ENCODE results near the gene YWHAH.
"Not testable (repeated sequence)": the region's sequence is repeated elsewhere in the genome, so short reads cannot be mapped to it uniquely, and the experiment has no call there.

The YWHAH gene

DNA sequence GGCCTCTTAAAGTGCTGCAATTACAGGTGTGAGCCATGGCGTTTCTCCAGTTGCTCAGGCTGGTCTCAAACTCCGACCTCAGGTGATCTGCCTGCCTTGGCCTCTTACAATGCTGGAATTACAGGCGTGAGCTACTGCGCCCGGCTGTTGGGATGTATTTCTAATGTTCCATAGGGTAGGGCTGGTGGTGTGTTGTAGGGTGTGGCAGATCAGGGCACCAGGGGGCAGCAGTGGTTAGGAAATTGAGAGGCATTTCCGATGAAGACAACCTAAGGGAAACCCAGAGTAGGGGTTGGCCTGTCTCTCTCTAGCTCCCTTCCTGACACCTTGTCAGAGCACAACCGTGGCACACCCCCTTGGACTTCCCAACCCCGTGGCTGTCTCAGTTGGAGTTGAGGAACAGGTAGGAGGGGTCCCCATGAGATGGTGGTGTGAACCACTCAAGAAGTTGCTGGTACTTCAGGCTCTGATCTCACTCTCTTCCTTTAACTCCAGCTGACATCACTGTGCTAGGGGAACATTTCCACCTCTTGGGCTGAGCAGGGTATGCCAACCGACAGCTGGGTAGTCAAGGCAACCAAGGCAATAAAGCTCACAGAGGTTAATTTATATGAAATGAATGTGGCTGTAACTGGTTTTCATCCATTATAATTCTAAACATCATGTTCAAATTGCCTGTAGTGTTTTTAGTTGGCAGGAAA, 33.0 kb downstream of the YWHAH start:
- DNase-seq (ENCODE audit: low read depth in 2 of 2, low spot score in 1 of 2) = peak; percentile 37 to 61

- DNase-seq (ENCODE audit: low read depth in 2 of 2, low spot score in 1 of 2) = no peak
Observed at GRCh38 chr22:31977939-31978338, 33.6 kb downstream of the YWHAH start.

GRCh38 chr22:31980628-31981027, 36.3 kb downstream of the YWHAH start:
- no peak for DNase-seq (ENCODE audit: low read depth in 2 of 2, low spot score in 1 of 2)

DNA sequence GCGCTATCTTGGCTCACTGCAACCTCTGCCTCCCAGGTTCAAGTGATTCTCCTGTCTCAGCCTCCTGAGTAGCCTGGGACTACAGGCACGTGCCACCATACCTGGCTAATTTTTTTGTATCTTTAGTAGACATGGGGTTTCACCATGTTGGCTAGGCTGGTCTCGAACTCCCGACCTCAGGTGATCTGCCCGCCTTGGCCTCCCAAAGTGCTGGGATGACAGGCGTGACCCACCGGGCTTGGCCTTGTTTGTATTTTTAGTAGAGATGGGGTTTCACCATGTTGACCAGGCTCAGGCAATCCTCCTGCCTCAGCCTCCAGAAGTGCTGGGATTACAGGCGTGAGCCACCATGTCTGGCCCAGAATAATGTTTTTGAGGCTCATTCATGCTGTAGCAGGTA, 37.6 kb downstream of the YWHAH start:
- not testable (repeated sequence) for DNase-seq (ENCODE audit: low read depth in 2 of 2, low spot score in 1 of 2)

DNA sequence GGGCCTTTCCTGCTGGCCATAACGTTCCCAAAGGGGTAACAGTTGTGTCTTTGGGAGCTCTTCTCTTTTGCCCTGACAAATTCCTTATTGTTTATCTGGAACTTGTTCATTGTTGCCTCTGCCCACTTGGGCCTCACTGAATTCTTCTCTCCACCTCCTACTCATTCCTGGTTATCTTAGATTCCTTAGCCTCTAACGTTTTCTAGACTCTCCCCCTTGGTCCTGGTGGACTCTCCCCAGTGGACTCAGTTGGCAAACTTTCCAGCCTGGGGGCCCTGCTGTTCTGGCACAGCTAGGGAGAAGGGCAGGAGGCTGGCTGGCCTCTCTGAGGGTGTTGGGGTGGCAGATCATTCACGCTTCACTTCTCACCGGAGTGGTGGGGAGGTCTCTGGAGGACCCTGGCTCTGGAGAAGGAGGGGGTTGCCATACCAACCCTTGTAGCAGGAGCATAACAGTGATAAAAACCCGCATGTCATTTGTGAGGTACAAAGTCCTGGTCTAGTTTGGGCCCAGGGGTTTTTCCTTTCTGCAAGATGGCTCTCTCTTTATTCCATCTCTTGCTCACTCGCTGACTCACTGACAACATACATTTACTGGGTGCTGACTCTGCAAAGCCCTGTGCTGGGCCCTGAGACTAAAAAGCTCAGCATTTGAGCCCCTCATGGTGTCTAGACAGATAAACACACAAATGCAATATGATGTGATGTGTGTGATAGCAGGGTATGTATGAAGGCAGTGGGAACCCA, 39.7 kb downstream of the YWHAH start:
- no peak for DNase-seq (ENCODE audit: low read depth in 2 of 2, low spot score in 1 of 2)

DNA sequence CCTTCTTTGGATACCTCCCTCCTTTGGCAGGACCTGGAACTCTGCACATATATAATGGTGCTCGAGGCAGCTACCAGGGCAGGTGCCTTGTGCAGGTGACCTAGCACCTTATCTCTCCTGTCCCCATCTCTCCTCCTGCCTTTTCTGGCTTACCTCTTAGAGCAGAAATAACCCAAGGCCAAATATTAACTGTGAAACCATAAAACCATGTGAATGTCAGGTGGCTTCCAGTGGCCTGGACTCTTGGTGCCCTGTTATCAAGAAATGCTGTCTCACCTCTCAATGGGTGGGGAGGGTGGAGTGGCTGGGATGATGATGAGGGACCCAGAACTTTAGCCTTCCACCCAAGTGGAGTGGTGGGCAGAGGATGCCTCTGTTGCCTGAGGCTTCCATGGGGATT, 42.9 kb downstream of the YWHAH start:
- DNase-seq (ENCODE audit: low read depth in 2 of 2, low spot score in 1 of 2) = no peak

GRCh38 chr22:31991102-31991839, 46.9 kb downstream of the YWHAH start:
- DNase-seq (ENCODE audit: low read depth in 2 of 2, low spot score in 1 of 2) = no peak

- no peak for DNase-seq (ENCODE audit: low read depth in 2 of 2, low spot score in 1 of 2)
Observed at GRCh38 chr22:31995046-31995445, 50.7 kb downstream of the YWHAH start.

DNA sequence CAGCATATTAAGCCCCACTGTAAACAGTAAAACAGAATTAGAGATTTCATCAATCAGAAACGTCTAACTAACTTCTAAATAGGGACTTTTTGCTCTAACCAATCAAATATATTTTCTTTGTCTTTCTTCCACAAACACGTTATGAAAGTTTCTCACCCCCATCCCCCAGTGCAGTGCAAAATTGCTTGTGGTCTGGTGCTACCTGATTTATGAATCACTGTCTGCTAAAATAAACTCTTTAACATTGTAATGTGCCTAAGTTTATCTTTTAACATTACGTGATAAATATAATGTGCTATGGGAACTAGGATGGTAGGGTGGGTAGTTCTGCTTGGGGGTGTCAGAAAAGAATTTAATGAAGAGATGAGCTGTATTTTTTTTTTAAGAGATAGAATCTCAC, 51.5 kb downstream of the YWHAH start:
- no peak for DNase-seq (ENCODE audit: low read depth in 2 of 2, low spot score in 1 of 2)

- no peak for DNase-seq (ENCODE audit: low read depth in 2 of 2, low spot score in 1 of 2)
Observed at GRCh38 chr22:31998784-31999385, 54.5 kb downstream of the YWHAH start.

GRCh38 chr22:32000181-32000580, 55.8 kb downstream of the YWHAH start:
- no peak for DNase-seq (ENCODE audit: low read depth in 2 of 2, low spot score in 1 of 2)

DNA sequence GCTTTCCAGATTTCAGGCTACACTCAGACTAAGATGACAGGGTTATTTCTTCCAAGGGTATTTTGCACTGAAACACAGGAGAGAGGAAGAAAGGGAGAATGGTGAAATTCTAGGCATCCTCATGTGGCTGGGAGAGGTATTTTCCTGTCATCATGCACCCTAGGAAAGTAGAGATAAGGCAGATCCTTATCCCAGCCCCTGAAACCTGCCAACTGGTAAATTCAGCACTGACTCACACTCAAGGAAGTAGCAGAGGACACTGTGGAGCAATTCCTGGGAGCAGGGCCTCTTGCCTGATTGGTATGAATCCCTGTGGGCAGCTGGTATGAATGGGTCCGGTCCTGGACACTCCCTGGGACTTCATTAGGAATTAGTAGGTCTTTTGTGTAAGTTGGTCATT, 61.1 kb downstream of the YWHAH start:
- DNase-seq (ENCODE audit: low read depth in 2 of 2, low spot score in 1 of 2) = no peak

All from stimulated activated CD8-positive, alpha-beta memory T cell treated with anti-CD3 and anti-CD28 coated beads, Interleukin-4, amount 100 ng/mL, for 4 hours (primary cell).